Tibial nerve (tissue), 4 donors: ENCODE measurements around the gene ANKRD28. TPM values are rescaled to one million over a fixed set of nuclear protein-coding genes. Genes with fewer than 3 reads are reported as not detected.

ENCODE experiments used
- DNase-seq, 2 donors: peaks; one replicate each; pipeline ENCODE4 v3.0.0-alpha.2; 2019; ENCODE audit warnings: low spot score in 2 of 2
- H3K27ac ChIP-seq, 4 donors: fragments of 200-600 bp; sonication (generic) in 3 of 4; one replicate each; pipeline ENCODE4 v1.5.1; 2017 to 2019; ENCODE audit warnings: mild to moderate bottlenecking in 1 of 4
- H3K27me3 ChIP-seq, 2 donors: fragments of 200-600 bp; sonication (generic) in 1 of 2; one replicate each; pipeline versions ENCODE4 v1.5.1 to v1.6.0; 2017 to 2019
- H3K36me3 ChIP-seq, 3 donors: fragments of 200-600 bp; sonication (generic); one replicate each; pipeline ENCODE4 v1.5.1; 2018 to 2019
- H3K4me1 ChIP-seq, 4 donors: fragments of 200-600 bp; sonication (generic) in 3 of 4; one replicate each; pipeline ENCODE4 v1.5.1; 2017 to 2019
- H3K4me3 ChIP-seq, 4 donors: fragments of 200-600 bp; sonication (generic) in 3 of 4; one replicate each; pipeline ENCODE4 v1.5.1; 2017 to 2019; ENCODE audit warnings: mild to moderate bottlenecking in 1 of 4, moderate library complexity in 1 of 4
- H3K9me3 ChIP-seq, 4 donors: fragments of 200-600 bp; sonication (generic) in 3 of 4; one replicate each; pipeline ENCODE4 v1.5.1; 2017 to 2019
- CTCF ChIP-seq, 5 experiments: fragments of 200-600 bp in 3 of 5; fragments of 450-650 bp in 2 of 5; sonication (generic) in 3 of 5; IDR thresholded peaks; one replicate each; pipeline ENCODE4 v1.5.1; 2016 to 2019; ENCODE audit warnings: antibody characterized with exemption in 5 of 5, mild to moderate bottlenecking in 3 of 5, moderate library complexity in 2 of 5
- EP300 ChIP-seq, 2 donors: sonication (generic); formaldehyde crosslinking; IDR thresholded peaks; one replicate each; pipeline ENCODE4 v1.6.1; 2017; ENCODE audit warnings: antibody characterized with exemption in 2 of 2, mild to moderate bottlenecking in 1 of 2
- POLR2A ChIP-seq, 2 donors: fragments of 450-650 bp; IDR thresholded peaks; one replicate each; pipeline ENCODE4 v1.6.1; 2017; ENCODE audit warnings: antibody characterized with exemption in 2 of 2, mild to moderate bottlenecking in 2 of 2, moderate library complexity in 2 of 2
- WGBS, 2 donors: methylation state at CpG; one replicate each; pipeline ENCODE4 v1.1.5; 2018; 5-methylcytosine and 5-hydroxymethylcytosine counted together
- total RNA-seq, 4 donors: library from RNA; depleted of rRNA; stranded (reverse); fragments of >200 nt; gene quantifications; one replicate each; pipeline ENCODE4 v1.1.0, GENCODE V29; 2016

The ANKRD28 gene
- total RNA-seq, 4 donors from 2014 or later = 78.3 to 93.6 (median 81.0) TPM

- Histone ChIP-seq H3K27me3 (no peaks in the 10 kb centered on the region), H3K27ac (peak overlapping the region in 1 of 4 donors; percentile 77), H3K9me3 (peaks cover 0 to 26% (median 3%) of the 10 kb centered on the region in 4 donors), H3K4me3 (no peak overlapping the region), H3K4me1 (peaks cover 0 to 1% (median under 1%) of the 10 kb centered on the region in 4 donors), H3K36me3 (no peaks in the 10 kb centered on the region)
- 88 to 89% methylated on average over 3 of the region's 3 CpGs for whole genome bisulfite sequencing, 2 donors
- no peak for DNase-seq
- TF ChIP-seq EP300 (IDR thresholded peaks at IDR 0.05) = no peak
- TF ChIP-seq CTCF (IDR thresholded peaks at IDR 0.05) = no peak
- TF ChIP-seq POLR2A (IDR thresholded peaks at IDR 0.05) = no peak
These were observed 144.5 kb downstream of the ANKRD28 start for GRCh38 chr3:15653321-15653720.

DNA sequence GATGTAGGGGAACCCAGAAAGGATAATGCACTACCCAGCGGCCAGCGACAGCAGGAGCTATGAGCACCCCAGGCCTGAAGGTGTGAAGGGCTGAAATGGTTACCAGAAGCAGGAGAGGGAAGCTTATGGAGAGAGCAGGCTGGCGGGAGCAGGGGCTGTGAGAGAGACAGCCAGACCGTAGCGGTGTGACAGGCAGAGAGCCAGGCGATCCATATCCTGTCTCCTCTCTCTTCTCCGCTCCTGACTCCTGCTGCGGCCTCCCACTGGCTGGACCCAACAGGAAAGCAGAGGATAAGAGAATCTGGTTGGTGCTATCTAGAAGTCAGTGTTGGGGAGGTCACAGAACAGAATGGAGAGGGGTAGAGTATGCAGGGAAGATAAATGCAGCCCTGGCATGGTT is 146.4 kb downstream of the ANKRD28 start:
- Histone ChIP-seq H3K4me3 (no peak overlapping the region), H3K27ac (no peak overlapping the region), H3K36me3 (no peaks in the 10 kb centered on the region), H3K9me3 (peaks cover 0 to 11% (median 0%) of the 10 kb centered on the region in 4 donors), H3K27me3 (no peaks in the 10 kb centered on the region), H3K4me1 (peaks cover 0 to 20% (median 19%) of the 10 kb centered on the region in 4 donors)
- no peak for DNase-seq
- TF ChIP-seq CTCF (IDR thresholded peaks at IDR 0.05) = no peak
- TF ChIP-seq POLR2A (IDR thresholded peaks at IDR 0.05) = no peak
- TF ChIP-seq EP300 (IDR thresholded peaks at IDR 0.05) = no peak
- 71 to 84% methylated on average over 8 of the region's 8 CpGs for WGBS, 2 donors

DNA sequence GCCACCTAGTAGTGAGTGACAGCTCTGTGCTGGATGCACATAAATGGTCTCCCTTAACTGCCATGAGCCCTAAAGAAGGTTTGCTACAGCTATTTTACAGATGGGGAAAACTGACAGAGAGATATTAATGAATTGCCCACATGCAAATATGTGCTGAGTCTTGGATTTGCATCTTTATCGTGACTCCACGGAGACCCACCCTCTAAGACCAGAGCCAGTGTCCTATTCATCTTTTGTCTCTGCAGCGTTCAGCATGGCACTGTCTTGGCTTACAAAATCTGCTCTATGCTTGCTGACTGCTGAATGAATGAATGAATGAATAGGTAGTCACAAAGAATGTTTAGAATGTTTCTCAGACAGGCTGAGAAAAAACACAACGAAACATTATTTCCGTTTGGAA is 147.9 kb downstream of the ANKRD28 start:
- H3K4me1 ChIP-seq = peaks cover 0 to 30% (median 25%) of the 10 kb centered on the region in 4 donors
- H3K36me3 ChIP-seq = peaks cover 0 to 6% (median 0%) of the 10 kb centered on the region in 3 donors
- WGBS, 2 donors = 49 to 58% methylated on average over 5 of the region's 5 CpGs
- no peaks in the 10 kb centered on the region for H3K27me3 ChIP-seq
- no peaks in the 10 kb centered on the region for H3K9me3 ChIP-seq
- no peak overlapping the region for H3K4me3 ChIP-seq
- TF ChIP-seq CTCF (IDR thresholded peaks at IDR 0.05) (no peak), EP300 (IDR thresholded peaks at IDR 0.05) (no peak), POLR2A (IDR thresholded peaks at IDR 0.05) (no peak)
- H3K27ac ChIP-seq = peak overlapping the region in 1 of 4 donors; percentile 1
- DNase-seq = no peak

- WGBS, 2 donors = 96 to 98% methylated on average over 3 of the region's 3 CpGs
- H3K27ac ChIP-seq = peak overlapping the region in 1 of 4 donors; percentile 1
- H3K27me3 ChIP-seq = no peaks in the 10 kb centered on the region
- H3K4me1 ChIP-seq = peaks cover 0 to 30% (median 25%) of the 10 kb centered on the region in 4 donors
- H3K4me3 ChIP-seq = no peak overlapping the region
- H3K36me3 ChIP-seq = peaks cover 0 to 11% (median 0%) of the 10 kb centered on the region in 3 donors
- DNase-seq = no peak
- TF ChIP-seq POLR2A (IDR thresholded peaks at IDR 0.05) = no peak
- no peak for TF ChIP-seq EP300 (IDR thresholded peaks at IDR 0.05)
- no peak for TF ChIP-seq CTCF (IDR thresholded peaks at IDR 0.05)
- H3K9me3 ChIP-seq = no peaks in the 10 kb centered on the region
These were observed 148.4 kb downstream of the ANKRD28 start for GRCh38 chr3:15649341-15649740.

- TF ChIP-seq CTCF (IDR thresholded peaks at IDR 0.05) = no peak
- TF ChIP-seq EP300 (IDR thresholded peaks at IDR 0.05) = no peak
- no peak for TF ChIP-seq POLR2A (IDR thresholded peaks at IDR 0.05)
- no peak for DNase-seq
- H3K4me1 ChIP-seq = peaks cover 0 to 30% (median 25%) of the 10 kb centered on the region in 4 donors
- no peak overlapping the region for H3K4me3 ChIP-seq
- H3K27ac ChIP-seq = peak overlapping the region in 3 of 4 donors; percentile 40 to 80 (median 79)
- H3K27me3 ChIP-seq = no peaks in the 10 kb centered on the region
- 31 to 41% methylated on average over 4 of the region's 4 CpGs for WGBS, 2 donors
- H3K9me3 ChIP-seq = no peaks in the 10 kb centered on the region
- H3K36me3 ChIP-seq = peaks cover 0 to 23% (median 0%) of the 10 kb centered on the region in 3 donors
These were observed 150.1 kb downstream of the ANKRD28 start for GRCh38 chr3:15647611-15648167.
